Neural cell (in vitro differentiated cells): ENCODE data around the gene TBX4. TPM values are rescaled to one million over a fixed set of nuclear protein-coding genes. Genes with fewer than 3 reads are reported as not detected.

Source experiments
- H2AFZ ChIP-seq: fragments of 200-600, 300-800 bp; sonication (generic), shearing (Covaris generic); 2 replicates; pipeline ENCODE4 v1.6.0; 2014; ENCODE audit warnings: low read depth, mild to moderate bottlenecking, antibody characterized with exemption, low read length, moderate library complexity
- H3F3A ChIP-seq: fragments of 200-600 bp; shearing (Covaris generic); 2 replicates; pipeline ENCODE4 v1.6.1; 2016; ENCODE audit warnings: mild to moderate bottlenecking, moderate library complexity, mixed read lengths, antibody characterized with exemption, low read length; ENCODE audit not compliant: insufficient read depth, poor library complexity, severe bottlenecking
- H3K27ac ChIP-seq: fragments of 200-600, 300-800 bp; sonication (generic), shearing (Covaris generic); 2 replicates; pipeline ENCODE4 v1.5.1; 2014; ENCODE audit warnings: mild to moderate bottlenecking, low read length, moderate library complexity
- H3K27me3 ChIP-seq: fragments of 300-800, 200-600 bp; sonication (generic), shearing (Covaris generic); 2 replicates; pipeline ENCODE4 v1.6.0; 2014; ENCODE audit warnings: mild to moderate bottlenecking, low read depth, low read length, moderate library complexity; ENCODE audit not compliant: insufficient read depth
- H3K36me3 ChIP-seq: fragments of 300-800, 200-600 bp; sonication (generic), shearing (Covaris generic); 2 replicates; pipeline ENCODE4 v1.5.1; 2014; ENCODE audit warnings: mild to moderate bottlenecking, antibody characterized with exemption, low read length, moderate library complexity; ENCODE audit not compliant: insufficient read depth
- H3K4me2 ChIP-seq: fragments of 300-800, 200-600 bp; sonication (generic), shearing (Covaris generic); 2 replicates; pipeline ENCODE4 v1.6.0; 2014; ENCODE audit warnings: mild to moderate bottlenecking, low read length
- H3K4me3 ChIP-seq: fragments of 300-800, 200-600 bp; sonication (generic), shearing (Covaris generic); 2 replicates; pipeline ENCODE4 v1.5.1; 2014; ENCODE audit warnings: mild to moderate bottlenecking, low read length, moderate library complexity
- H3K79me2 ChIP-seq: fragments of 200-600 bp; shearing (Covaris generic); replicated peaks from 2 replicates; pipeline ENCODE4 v1.6.0; 2014; ENCODE audit warnings: mild to moderate bottlenecking, low read length, moderate library complexity; ENCODE audit not compliant: insufficient read depth
- H3K9ac ChIP-seq: fragments of 300-800, 200-600 bp; sonication (generic), shearing (Covaris generic); 2 replicates; pipeline ENCODE4 v1.6.1; 2016; ENCODE audit warnings: mild to moderate bottlenecking, low read length, mixed read lengths
- H3K9me2 ChIP-seq: fragments of 200-600 bp; shearing (Covaris generic); 2 replicates; pipeline ENCODE4 v1.6.1; 2016; ENCODE audit warnings: mild to moderate bottlenecking, low read length, mixed read lengths; ENCODE audit not compliant: insufficient read depth
- H3K9me3 ChIP-seq: fragments of 200-600, 300-800 bp; sonication (generic), shearing (Covaris generic); 2 replicates; pipeline ENCODE4 v1.6.1; 2016; ENCODE audit warnings: mild to moderate bottlenecking, mixed run types, low read length, moderate library complexity, mixed read lengths
- H4K20me1 ChIP-seq: fragments of 200-600 bp; shearing (Covaris generic); 2 replicates; pipeline ENCODE4 v1.6.1; 2016; ENCODE audit warnings: mild to moderate bottlenecking, mixed run types; ENCODE audit not compliant: insufficient read depth
- CTCF ChIP-seq: fragments of 450-650 bp; IDR thresholded peaks from 2 replicates; pipeline ENCODE4 v1.5.1; 2014; ENCODE audit warnings: antibody characterized with exemption, mild to moderate bottlenecking, moderate library complexity; ENCODE audit not compliant: poor library complexity, severe bottlenecking
- EP300 ChIP-seq: fragments of 450-650 bp; conservative IDR thresholded peaks from 2 replicates; pipeline ENCODE4 v1.6.1; 2014; ENCODE audit warnings: antibody characterized with exemption, mild to moderate bottlenecking, moderate library complexity; ENCODE audit not compliant: poor library complexity, severe bottlenecking
- EZH2 ChIP-seq: fragments of 200-600, 300-800 bp; shearing (Covaris generic), sonication (generic); IDR thresholded peaks from 2 replicates; pipeline ENCODE4 v1.6.1; 2014; ENCODE audit warnings: antibody characterized with exemption, low read length, borderline replicate concordance, mild to moderate bottlenecking; ENCODE audit not compliant: insufficient read depth, poor library complexity, severe bottlenecking
- MXI1 ChIP-seq: fragments of 450-650 bp; conservative IDR thresholded peaks from 2 replicates; pipeline ENCODE4 v1.6.1; 2014; ENCODE audit warnings: antibody characterized with exemption, mild to moderate bottlenecking; ENCODE audit not compliant: poor library complexity, severe bottlenecking
- POLR2AphosphoS5 ChIP-seq: IDR thresholded peaks from 2 replicates; pipeline ENCODE4 v1.6.1; 2012
- RAD21 ChIP-seq: fragments of 450-650 bp; conservative IDR thresholded peaks from 2 replicates; pipeline ENCODE4 v1.6.1; 2014; ENCODE audit warnings: antibody characterized with exemption, mild to moderate bottlenecking, moderate library complexity
- REST ChIP-seq: IDR thresholded peaks from 2 replicates; pipeline ENCODE4 v1.6.1; 2012; ENCODE audit warnings: borderline replicate concordance
- SMC3 ChIP-seq: fragments of 450-650 bp; conservative IDR thresholded peaks from 2 replicates; pipeline ENCODE4 v1.6.1; 2014; ENCODE audit warnings: antibody characterized with exemption, mild to moderate bottlenecking, moderate library complexity; ENCODE audit not compliant: poor library complexity
- TAF1 ChIP-seq: IDR thresholded peaks from 2 replicates; pipeline ENCODE4 v1.6.1; 2012; ENCODE audit warnings: low read depth
- polyA plus RNA-seq: library from polyadenylated mRNA; depleted of rRNA; stranded (reverse); fragments of >200 nt; gene quantifications from 2 replicates; pipeline ENCODE4 v1.2.3, GENCODE V29; 2014

TBX4 gene
- polyA plus RNA-seq, 1 donor from 2014 or later = not detected

GRCh38 chr17:61500287-61500686 lies 48.1 kb downstream of the TBX4 start:
- no peak overlapping the region for H3K27ac ChIP-seq
- no peaks in the 10 kb centered on the region for H3K27me3 ChIP-seq
- no peaks in the 10 kb centered on the region for H3K36me3 ChIP-seq
- no peaks in the 10 kb centered on the region for H3F3A ChIP-seq
- no peak overlapping the region for H3K9ac ChIP-seq
- no peak overlapping the region for H3K4me2 ChIP-seq
- no peak overlapping the region for H3K4me3 ChIP-seq
- H2AFZ ChIP-seq = no peak overlapping the region
- TF ChIP-seq POLR2AphosphoS5 (no peak), SMC3 (no peak), REST (no peak), EZH2 (no peak), MXI1 (no peak), CTCF (no peak), TAF1 (no peak), EP300 (no peak), RAD21 (no peak)
- no peaks in the 10 kb centered on the region for H3K9me2 ChIP-seq
- no peaks in the 10 kb centered on the region for H3K79me2 ChIP-seq
- no peaks in the 10 kb centered on the region for H4K20me1 ChIP-seq
- H3K9me3 ChIP-seq = no peaks in the 10 kb centered on the region

GRCh38 chr17:61502292-61502691 lies 50.1 kb downstream of the TBX4 start:
- no peak overlapping the region for H3K4me2 ChIP-seq
- H3K79me2 ChIP-seq = no peaks in the 10 kb centered on the region
- no peaks in the 10 kb centered on the region for H3K9me3 ChIP-seq
- H3K27me3 ChIP-seq = no peaks in the 10 kb centered on the region
- H4K20me1 ChIP-seq = no peaks in the 10 kb centered on the region
- no peak overlapping the region for H3K4me3 ChIP-seq
- H3K9me2 ChIP-seq = no peaks in the 10 kb centered on the region
- no peaks in the 10 kb centered on the region for H3K36me3 ChIP-seq
- H2AFZ ChIP-seq = no peak overlapping the region
- no peaks in the 10 kb centered on the region for H3F3A ChIP-seq
- no peak overlapping the region for H3K27ac ChIP-seq
- TF ChIP-seq POLR2AphosphoS5 (no peak), REST (no peak)
- H3K9ac ChIP-seq = no peak overlapping the region
